K562 (cell line): Measurements from ENCODE around the gene CDRT4. TPM values are rescaled to one million over a fixed set of nuclear protein-coding genes. Genes with fewer than 3 reads are reported as not detected.

ENCODE experiments used
- ATAC-seq: fragments of 200-7000 bp; cut with Tn5 transposase; 3 replicates; pipeline ENCODE4 v1.9.1; 2020; ENCODE audit warnings: moderate library complexity
- BruUV-seq: library from RNA; stranded (reverse); fragments of 400-500 nt; replicated peaks from 2 replicates; lab custom pipeline; 2021; lab: Mats Ljungman, UMichigan
- CTCF ChIA-PET: fragments of 300-600 bp; formaldehyde crosslinking; extraction: SDS; loops from one replicate; lab custom pipeline; 2021; ENCODE audit warnings: low intra/inter-chr PET ratio; lab: Yijun Ruan, JAX
- POLR2A ChIA-PET: fragments of 300-600, 350-650 bp; sonication (Branson Sonifier 250); formaldehyde crosslinking; extraction: SDS; loops from one replicate; lab custom pipeline; 2021; ENCODE audit warnings: antibody characterized with exemption, inconsistent platforms; lab: Yijun Ruan, JAX
- DNase-seq, 4 experiments: peaks; one replicate each; pipeline versions ENCODE4 v3.0.0 to v3.0.0-alpha.2; 2011 to 2018; ENCODE audit warnings: low spot score in 3 of 4, mixed read lengths in 3 of 4; ENCODE audit errors: extremely low read depth in 1 of 4
- FAIRE-seq: peaks from 2 replicates; lab custom pipeline; 2011; peaks lifted over from hg19 to GRCh38; lab: Jason Lieb, UNC
- H2AFZ ChIP-seq: 2 replicates; pipeline ENCODE4 v1.6.0; 2011; ENCODE audit warnings: low read depth, low read length, control low read depth, inconsistent platforms
- H3K27ac ChIP-seq: fragments of 200-600 bp; 3 replicates; pipeline ENCODE4 v1.8.0; 2011; ENCODE audit warnings: low read depth, mild to moderate bottlenecking, control low read depth, inconsistent platforms, low read length, moderate library complexity, mixed read lengths; ENCODE audit errors: extremely low read depth
- H3K27me3 ChIP-seq, 2 experiments: fragments of 300-600 bp in 1 of 2; 2 replicates in 1 of 2; 3 replicates in 1 of 2; pipeline versions ENCODE4 v1.6.0 to v1.8.0; 2011; ENCODE audit warnings: inconsistent platforms in 2 of 2, low read length in 2 of 2, mild to moderate bottlenecking in 1 of 2, mixed read lengths in 1 of 2, moderate library complexity in 1 of 2; ENCODE audit not compliant: control insufficient read depth in 2 of 2, insufficient read depth in 2 of 2
- H3K36me3 ChIP-seq: fragments of 300-600 bp; 3 replicates; pipeline ENCODE4 v1.8.0; 2011; ENCODE audit warnings: mild to moderate bottlenecking, low read length, inconsistent platforms; ENCODE audit not compliant: control insufficient read depth, insufficient read depth
- H3K4me1 ChIP-seq, 2 experiments: fragments of 200-600 bp in 1 of 2; replicated peaks in 1 of 2; 2 replicates in 1 of 2; 3 replicates in 1 of 2; pipeline versions ENCODE4 v1.5.1 to v1.8.0; 2011; ENCODE audit warnings: inconsistent platforms in 2 of 2, low read length in 2 of 2, mild to moderate bottlenecking in 1 of 2, mixed read lengths in 1 of 2, moderate library complexity in 1 of 2; ENCODE audit not compliant: control insufficient read depth in 2 of 2, insufficient read depth in 2 of 2
- H3K4me2 ChIP-seq: 2 replicates; pipeline ENCODE4 v1.6.1; 2011; ENCODE audit warnings: low read length, control low read depth, inconsistent platforms, mixed read lengths; ENCODE audit not compliant: insufficient read depth
- H3K4me3 ChIP-seq: fragments of 200-600 bp; sonication (generic), shearing (Covaris generic); 2 replicates; pipeline ENCODE4 v1.5.1; 2016; ENCODE audit warnings: control low read depth, inconsistent platforms
- H3K79me2 ChIP-seq: fragments of 200-600 bp; 3 replicates; pipeline ENCODE4 v1.8.0; 2011; ENCODE audit warnings: low read length, inconsistent platforms; ENCODE audit not compliant: control insufficient read depth, insufficient read depth
- H3K9ac ChIP-seq, 2 experiments: 2 replicates each; pipeline versions ENCODE4 v1.6.0 to v1.6.1; 2011; ENCODE audit warnings: low read depth in 2 of 2, low read length in 2 of 2, control low read depth in 1 of 2, inconsistent platforms in 1 of 2, mild to moderate bottlenecking in 1 of 2, mixed read lengths in 1 of 2; ENCODE audit not compliant: insufficient read depth in 1 of 2
- H3K9me1 ChIP-seq: one replicate; pipeline ENCODE4 v1.6.0; 2011; ENCODE audit warnings: inconsistent platforms, mild to moderate bottlenecking, low read length, moderate library complexity; ENCODE audit not compliant: control insufficient read depth, insufficient read depth
- H3K9me3 ChIP-seq: replicated peaks from 2 replicates; pipeline ENCODE4 v1.5.1; 2011; ENCODE audit warnings: low read depth, low read length, inconsistent platforms; ENCODE audit not compliant: control insufficient read depth, insufficient read depth
- H4K20me1 ChIP-seq: replicated peaks from 2 replicates; pipeline ENCODE4 v1.6.1; 2011; ENCODE audit warnings: low read length, inconsistent platforms, mixed read lengths; ENCODE audit not compliant: control insufficient read depth, insufficient read depth
- CSDE1 ChIP-seq, 2 experiments: fragments of 450-650 bp; IDR thresholded peaks; 2 replicates each; pipeline ENCODE4 v1.6.1; 2016; ENCODE audit warnings: mild to moderate bottlenecking in 1 of 2
- KLF16 ChIP-seq: IDR thresholded peaks from 2 replicates; pipeline ENCODE4 v1.6.1; 2016; ENCODE audit warnings: antibody characterized with exemption
- MECOM ChIP-seq: fragments of 250-450 bp; sonication (Bioruptor Pico); IDR thresholded peaks from 2 replicates; pipeline ENCODE4 v1.8.0; 2022; ENCODE audit warnings: inconsistent platforms
- THAP7 ChIP-seq: fragments of 250-450 bp; sonication (Bioruptor Pico); IDR thresholded peaks from 2 replicates; pipeline ENCODE4 v1.5.0; 2021
- YY1 ChIP-seq, 3 experiments: IDR thresholded peaks; 2 replicates each; pipeline ENCODE4 v1.6.1; 2011; ENCODE audit warnings: low read length in 2 of 3, mild to moderate bottlenecking in 2 of 3, moderate library complexity in 2 of 3, borderline replicate concordance in 1 of 3, control low read depth in 1 of 3, low read depth in 1 of 3; ENCODE audit not compliant: insufficient read depth in 3 of 3, insufficient replicate concordance in 2 of 3, control insufficient read depth in 1 of 3, insufficient read length in 1 of 3; ENCODE audit errors: extremely low read depth in 1 of 3
- ZNF133 ChIP-seq: fragments of 250-450 bp; sonication (Bioruptor Pico); IDR thresholded peaks from 2 replicates; pipeline ENCODE4 v1.4.0; 2020; ENCODE audit warnings: mild to moderate bottlenecking
- ZNF717 ChIP-seq: fragments of 250-450 bp; sonication (Bioruptor Pico); IDR thresholded peaks from 2 replicates; pipeline ENCODE4 v1.5.0; 2021
- WGBS: fragments of 100-300 bp; shearing (Covaris generic); methylation state at CpG from one replicate; pipeline ENCODE4 v1.1.6; 2016; ENCODE audit warnings: low coverage, mixed read lengths; ENCODE audit not compliant: insufficient coverage; ENCODE audit errors: missing lambda C conversion rate; 5-methylcytosine and 5-hydroxymethylcytosine counted together
- in situ Hi-C: fragments of 300-500 bp; cut with MboI; formaldehyde crosslinking; loops from 4 replicates; pipeline ENCODE4 v1.15.0; 2018; ENCODE audit warnings: inconsistent platforms, mixed read lengths
- intact Hi-C: fragments of 100-400 bp; cut with micrococcal nuclease; formaldehyde crosslinking; loops from 2 replicates; pipeline ENCODE4 v1.14.2; 2022
- polyA plus RNA-seq, 8 experiments: library from polyadenylated mRNA; depleted of rRNA in 4 of 8; stranded (reverse) in 5 of 8; unstranded in 3 of 8; fragments of >200 nt; fragmentation: Nextera tagmentation in 2 of 8; fragmentation: Illumina TruSeq in 1 of 8; extraction: Ambion mirVana in 2 of 8; extraction: Trizol in 1 of 8; gene quantifications; 2 replicates each; pipeline versions ENCODE4 v1.2.1 to v1.2.3, GENCODE V29; 2011 to 2014; ENCODE audit warnings: inconsistent platforms in 1 of 8, missing spikeins in 1 of 8
- total RNA-seq, 7 experiments: library from RNA; depleted of rRNA in 6 of 7; stranded (reverse); fragments of >200 nt in 6 of 7; fragmentation: Illumina TruSeq in 2 of 7; extraction: Trizol in 2 of 7; gene quantifications; 2 replicates each; pipeline versions ENCODE4 v1.2.1 to v1.2.3, GENCODE V29; 2011 to 2021; ENCODE audit warnings: low replicate concordance in 1 of 7

The CDRT4 gene
- total and polyA plus RNA-seq, 9 of the 15 experiments (the other 6 are each of a cell fraction or from before 2014, with no cell fraction given), result 1.7 to 6.4 (median 3.5) TPM

GRCh38 chr17:15468126-15468525, 705 bp upstream of the CDRT4 start:
- WGBS, result 25% methylated on average over 3 of the region's 4 CpGs
- no peaks in the 10 kb centered on the region for H3K9me3 ChIP-seq
- no TSS peak for BruUV-seq
- FAIRE-seq (no peak), ATAC-seq (no peak), DNase-seq (no peak)
- no peaks in the 10 kb centered on the region for H3K36me3 ChIP-seq
- no peak overlapping the region for H3K9ac ChIP-seq
- H3K4me2 ChIP-seq, result no peak overlapping the region
- no peaks in the 10 kb centered on the region for H3K27me3 ChIP-seq
- no peak overlapping the region for H3K27ac ChIP-seq
- intact Hi-C loops (no loop called here), in situ Hi-C loops (loop anchor here (5.0 kb wide), 1 partner anchor 34 kb away; no protein-coding TSS in a partner anchor)
- H3K4me1 ChIP-seq, result no peaks in the 10 kb centered on the region; a peak in 2 of 5 replicates
- ChIA-PET POLR2A (no interaction called here), CTCF (no interaction called here)
- no peaks in the 10 kb centered on the region for H3K9me1 ChIP-seq
- TF ChIP-seq MECOM (CRISPR knock-in tag) (no peak), THAP7 (CRISPR knock-in tag) (no peak), CSDE1 (IDR thresholded peaks at IDR 0.05) (no peak), KLF16 (no peak), ZNF133 (CRISPR knock-in tag) (no peak), YY1 (IDR thresholded peaks at IDR 0.05; ENCODE audit: borderline replicate concordance in 1 of 3, control insufficient read depth in 1 of 3, extremely low read depth in 1 of 3, insufficient read depth in 3 of 3, insufficient read length in 1 of 3, insufficient replicate concordance in 2 of 3, low read depth in 1 of 3, low read length in 2 of 3) (no peak), ZNF717 (CRISPR knock-in tag) (no peak)
- H2AFZ ChIP-seq, result no peak overlapping the region
- no peak overlapping the region for H3K4me3 ChIP-seq
- no peaks in the 10 kb centered on the region for H4K20me1 ChIP-seq
- H3K79me2 ChIP-seq, result no peaks in the 10 kb centered on the region
